Measurements from ENCODE around the gene PLA2G2D.

The PLA2G2D gene

GRCh38 chr1:20109223-20109856 lies 10.0 kb downstream of the PLA2G2D start:
- no peak for DNase-seq (ENCODE audit: low spot score)
- Histone ChIP-seq H3K4me3 (no peak overlapping the region), H3K27ac (no peak overlapping the region)
- TF ChIP-seq CTCF (IDR thresholded peaks at IDR 0.05): no peak

- DNase-seq (ENCODE audit: low spot score): no peak
- Histone ChIP-seq H3K4me3 (no peak overlapping the region), H3K27ac (no peak overlapping the region)
- no peak for TF ChIP-seq CTCF (IDR thresholded peaks at IDR 0.05)
These were observed 10.8 kb downstream of the PLA2G2D start for GRCh38 chr1:20108366-20109123.

GRCh38 chr1:20107796-20108195 lies 11.5 kb downstream of the PLA2G2D start:
- no peak for TF ChIP-seq CTCF (IDR thresholded peaks at IDR 0.05)
- no peak overlapping the region for H3K27ac ChIP-seq
- DNase-seq (ENCODE audit: low spot score): no peak
- no peak overlapping the region for H3K4me3 ChIP-seq

- H3K4me3 ChIP-seq: no peak overlapping the region
- H3K27ac ChIP-seq: no peak overlapping the region
- TF ChIP-seq CTCF (IDR thresholded peaks at IDR 0.05): no peak
- no peak for DNase-seq (ENCODE audit: low spot score)
These were observed 12.0 kb downstream of the PLA2G2D start for GRCh38 chr1:20107351-20107750.

- no peak overlapping the region for H3K27ac ChIP-seq
- DNase-seq (ENCODE audit: low spot score): no peak
- TF ChIP-seq CTCF (IDR thresholded peaks at IDR 0.05): no peak
- no peak overlapping the region for H3K4me3 ChIP-seq
These were observed 13.5 kb downstream of the PLA2G2D start for GRCh38 chr1:20105856-20106255.

- no peak for TF ChIP-seq CTCF (IDR thresholded peaks at IDR 0.05)
- Histone ChIP-seq H3K4me3 (no peak overlapping the region), H3K27ac (no peak overlapping the region)
- DNase-seq (ENCODE audit: low spot score): no peak
These were observed 16.5 kb downstream of the PLA2G2D start for GRCh38 chr1:20102875-20103274.

All from coronary artery (tissue), 2 donors.